ENCODE data around the gene IL27RA.

IL27RA gene

GRCh38 chr19:14054099-14054498, 22.5 kb downstream of the IL27RA start:
- H3K4me3 ChIP-seq (ENCODE audit: low read depth, low read length), result no peak overlapping the region
- TF ChIP-seq CTCF (IDR thresholded peaks at IDR 0.05; ENCODE audit: low read depth, low read length, missing control alignments), result no peak
- DNase-seq (ENCODE audit: low read depth), result no peak
- in situ Hi-C loops (cut with HindIII; ENCODE audit: low sequenced_read_pairs), result no loop called here

GRCh38 chr19:14054721-14055120, 23.2 kb downstream of the IL27RA start:
- in situ Hi-C loops (cut with HindIII; ENCODE audit: low sequenced_read_pairs), result no loop called here
- DNase-seq (ENCODE audit: low read depth), result no peak
- no peak overlapping the region for H3K4me3 ChIP-seq (ENCODE audit: low read depth, low read length)
- no peak for TF ChIP-seq CTCF (IDR thresholded peaks at IDR 0.05; ENCODE audit: low read depth, low read length, missing control alignments)

- in situ Hi-C loops (cut with HindIII; ENCODE audit: low sequenced_read_pairs), result no loop called here
- no peak for TF ChIP-seq CTCF (IDR thresholded peaks at IDR 0.05; ENCODE audit: low read depth, low read length, missing control alignments)
- no peak for DNase-seq (ENCODE audit: low read depth)
- H3K4me3 ChIP-seq (ENCODE audit: low read depth, low read length), result no peak overlapping the region
Measured at GRCh38 chr19:14055396-14055795, 23.8 kb downstream of the IL27RA start.

GRCh38 chr19:14056069-14056666, 24.6 kb downstream of the IL27RA start:
- no peak for DNase-seq (ENCODE audit: low read depth)
- in situ Hi-C loops (cut with HindIII; ENCODE audit: low sequenced_read_pairs), result no loop called here
- no peak overlapping the region for H3K4me3 ChIP-seq (ENCODE audit: low read depth, low read length)
- TF ChIP-seq CTCF (IDR thresholded peaks at IDR 0.05; ENCODE audit: low read depth, low read length, missing control alignments), result no peak

- in situ Hi-C loops (cut with HindIII; ENCODE audit: low sequenced_read_pairs), result no loop called here
- peak overlapping the region; percentile 36 for H3K4me3 ChIP-seq (ENCODE audit: low read depth, low read length)
- TF ChIP-seq CTCF (IDR thresholded peaks at IDR 0.05; ENCODE audit: low read depth, low read length, missing control alignments), result no peak
- DNase-seq (ENCODE audit: low read depth), result no peak
Measured at GRCh38 chr19:14056741-14057356, 25.3 kb downstream of the IL27RA start.

- DNase-seq (ENCODE audit: low read depth), result no peak
- peak overlapping the region; percentile 36 for H3K4me3 ChIP-seq (ENCODE audit: low read depth, low read length)
- in situ Hi-C loops (cut with HindIII; ENCODE audit: low sequenced_read_pairs), result no loop called here
- no peak for TF ChIP-seq CTCF (IDR thresholded peaks at IDR 0.05; ENCODE audit: low read depth, low read length, missing control alignments)
Measured at GRCh38 chr19:14058182-14059092, 26.9 kb downstream of the IL27RA start.

All from astrocyte of the cerebellum (primary cell).